H9 (cell line): ENCODE results near the gene INTS1. TPM values are rescaled to one million over a fixed set of nuclear protein-coding genes. Genes with fewer than 3 reads are reported as not detected.
A peak's percentile ranks its signal among the peaks of the same experiment; 100 is the strongest.

ENCODE experiments used
- DNase-seq: peaks from one replicate; pipeline ENCODE4 v3.0.0-alpha.2; 2017
- H2AFZ ChIP-seq: one replicate; pipeline ENCODE4 v1.6.1; 2013; ENCODE audit warnings: mild to moderate bottlenecking, low read length, control low read depth, moderate library complexity
- H2AK5ac ChIP-seq: 2 replicates; pipeline ENCODE4 v1.6.1; 2013; ENCODE audit warnings: low read length, control low read depth, mixed read lengths; ENCODE audit not compliant: insufficient read length
- H2BK120ac ChIP-seq: one replicate; pipeline ENCODE4 v1.6.1; 2013; ENCODE audit warnings: low read depth, mild to moderate bottlenecking, low read length, control low read depth, inconsistent platforms; ENCODE audit not compliant: poor library complexity, severe bottlenecking
- H2BK12ac ChIP-seq: 2 replicates; pipeline ENCODE4 v1.6.1; 2013; ENCODE audit warnings: low read length, control low read depth, mixed read lengths, low read depth; ENCODE audit not compliant: insufficient read length
- H2BK15ac ChIP-seq: 2 replicates; pipeline ENCODE4 v1.6.1; 2013; ENCODE audit warnings: low read depth, low read length, control low read depth
- H2BK20ac ChIP-seq: one replicate; pipeline ENCODE4 v1.6.1; 2013; ENCODE audit warnings: low read depth, mild to moderate bottlenecking, low read length, control low read depth, inconsistent platforms; ENCODE audit not compliant: poor library complexity, severe bottlenecking
- H2BK5ac ChIP-seq: 2 replicates; pipeline ENCODE4 v1.6.1; 2013; ENCODE audit warnings: low read length, control low read depth, mixed read lengths; ENCODE audit not compliant: insufficient read length
- H3K14ac ChIP-seq: 2 replicates; pipeline ENCODE4 v1.6.1; 2013; ENCODE audit warnings: low read length, control low read depth; ENCODE audit not compliant: insufficient read depth
- H3K18ac ChIP-seq: 2 replicates; pipeline ENCODE4 v1.6.1; 2013; ENCODE audit warnings: low read depth, mild to moderate bottlenecking, mixed read lengths, low read length, control low read depth; ENCODE audit not compliant: insufficient read length
- H3K23ac ChIP-seq: 2 replicates; pipeline ENCODE4 v1.6.1; 2013; ENCODE audit warnings: low read length, control low read depth, mixed read lengths, low read depth; ENCODE audit not compliant: insufficient read length
- H3K23me2 ChIP-seq: 2 replicates; pipeline ENCODE4 v1.6.1; 2013; ENCODE audit warnings: low read depth, mild to moderate bottlenecking, mixed read lengths, low read length, control low read depth; ENCODE audit not compliant: insufficient read length, poor library complexity, severe bottlenecking
- H3K27ac ChIP-seq: 2 replicates; pipeline ENCODE4 v1.5.1; 2013; ENCODE audit warnings: low read length, control low read depth, mixed read lengths, low read depth; ENCODE audit not compliant: insufficient read length
- H3K27me3 ChIP-seq: 2 replicates; pipeline ENCODE4 v1.6.1; 2013; ENCODE audit warnings: low read length, control low read depth, inconsistent platforms; ENCODE audit not compliant: insufficient read depth
- H3K4ac ChIP-seq: 2 replicates; pipeline ENCODE4 v1.6.1; 2013; ENCODE audit warnings: low read depth, mild to moderate bottlenecking, control low read depth, inconsistent platforms, low read length, moderate library complexity
- H3K4me1 ChIP-seq: 2 replicates; pipeline ENCODE4 v1.6.1; 2013; ENCODE audit warnings: low read length, control low read depth, inconsistent platforms; ENCODE audit not compliant: insufficient read depth
- H3K4me2 ChIP-seq: 2 replicates; pipeline ENCODE4 v1.6.1; 2013; ENCODE audit warnings: low read length, control low read depth, mixed read lengths; ENCODE audit not compliant: insufficient read length, insufficient read depth
- H3K56ac ChIP-seq: 2 replicates; pipeline ENCODE4 v1.6.1; 2013; ENCODE audit warnings: low read depth, mild to moderate bottlenecking, mixed read lengths, low read length, control low read depth; ENCODE audit not compliant: insufficient read length
- H3K79me1 ChIP-seq: 2 replicates; pipeline ENCODE4 v1.6.1; 2013; ENCODE audit warnings: low read depth, mild to moderate bottlenecking, moderate library complexity, low read length, control low read depth, inconsistent platforms; ENCODE audit not compliant: insufficient read depth, poor library complexity, severe bottlenecking
- H3K79me2 ChIP-seq: 2 replicates; pipeline ENCODE4 v1.6.1; 2013; ENCODE audit warnings: low read length, control low read depth, inconsistent platforms; ENCODE audit not compliant: insufficient read depth
- H3K9ac ChIP-seq: 2 replicates; pipeline ENCODE4 v1.6.1; 2013; ENCODE audit warnings: low read length, control low read depth, mixed read lengths; ENCODE audit not compliant: insufficient read length; ENCODE audit errors: extremely low read depth
- H3K9me3 ChIP-seq: one replicate; pipeline ENCODE4 v1.6.1; 2013; ENCODE audit warnings: low read depth, low read length, inconsistent platforms; ENCODE audit not compliant: control insufficient read depth
- H3T11ph ChIP-seq: one replicate; pipeline ENCODE4 v1.6.1; 2013; ENCODE audit warnings: mild to moderate bottlenecking, low read length, control low read depth, inconsistent platforms
- H4K20me1 ChIP-seq: one replicate; pipeline ENCODE4 v1.6.1; 2013; ENCODE audit not compliant: control insufficient read depth, insufficient read length, insufficient read depth
- H4K5ac ChIP-seq: 2 replicates; pipeline ENCODE4 v1.6.1; 2013; ENCODE audit warnings: low read depth, mild to moderate bottlenecking, mixed read lengths, low read length, control low read depth; ENCODE audit not compliant: insufficient read length
- H4K8ac ChIP-seq: replicated peaks from 2 replicates; pipeline ENCODE4 v1.6.1; 2013; ENCODE audit warnings: low read length, control low read depth, mixed read lengths, low read depth; ENCODE audit not compliant: insufficient read length
- H4K91ac ChIP-seq: 2 replicates; pipeline ENCODE4 v1.6.1; 2013; ENCODE audit warnings: low read depth, mild to moderate bottlenecking, moderate library complexity, mixed read lengths, low read length, control low read depth; ENCODE audit not compliant: insufficient read length
- H3K27ac Mint-ChIP-seq, 3 experiments: 2 replicates in 2 of 3; 3 replicates in 1 of 3; pipeline ENCODE4 v1.8.0; 2020 to 2021; ENCODE audit warnings: mixed read lengths in 3 of 3, mild to moderate bottlenecking in 1 of 3, moderate library complexity in 1 of 3
- H3K27me3 Mint-ChIP-seq: 2 replicates; pipeline ENCODE4 v1.8.0; 2021; ENCODE audit warnings: low read depth, mild to moderate bottlenecking, moderate library complexity, mixed read lengths
- H3K36me3 Mint-ChIP-seq, 3 experiments: 2 replicates in 2 of 3; 3 replicates in 1 of 3; pipeline ENCODE4 v1.8.0; 2020 to 2021; ENCODE audit warnings: low read depth in 3 of 3, mixed read lengths in 3 of 3; ENCODE audit not compliant: insufficient read depth in 1 of 3
- H3K4me1 Mint-ChIP-seq, 2 experiments: 2 replicates each; pipeline ENCODE4 v1.8.0; 2020; ENCODE audit warnings: mixed read lengths in 2 of 2
- H3K4me3 Mint-ChIP-seq, 2 experiments: 2 replicates in 1 of 2; 3 replicates in 1 of 2; pipeline ENCODE4 v1.8.0; 2020 to 2021; ENCODE audit warnings: mild to moderate bottlenecking in 2 of 2, mixed read lengths in 2 of 2, moderate library complexity in 1 of 2
- H3K9me3 Mint-ChIP-seq, 2 experiments: 2 replicates in 1 of 2; 3 replicates in 1 of 2; pipeline ENCODE4 v1.8.0; 2020; ENCODE audit warnings: mild to moderate bottlenecking in 2 of 2, mixed read lengths in 2 of 2, moderate library complexity in 1 of 2
- CTCF ChIP-seq: fragments of 200-600 bp; sonication (generic); conservative IDR thresholded peaks from 3 replicates; pipeline ENCODE4 v1.8.0; 2021; ENCODE audit warnings: antibody characterized with exemption, mild to moderate bottlenecking
- WGBS: extraction: QIAGEN DNeasy Blood & Tissue Kit; methylation state at CpG from one replicate; pipeline ENCODE4 v1.1.7; 2013; ENCODE audit warnings: missing lambda C conversion rate, low lambda C conversion rate, mixed read lengths; ENCODE audit not compliant: insufficient read length; ENCODE audit errors: extremely low coverage; 5-methylcytosine and 5-hydroxymethylcytosine counted together
- total RNA-seq: library from RNA; stranded (reverse); gene quantifications from 2 replicates; pipeline ENCODE4 v1.2.1, GENCODE V29; 2021

Gene INTS1
- total RNA-seq, 1 experiment from 2014 or later, result 133 TPM

GRCh38 chr7:1531979-1532455 is 27.8 kb upstream of the INTS1 start:
- H4K8ac ChIP-seq, result no peak overlapping the region
- H3K9ac ChIP-seq, result no peak overlapping the region
- no peak overlapping the region for H3K14ac ChIP-seq
- no peak overlapping the region for H2BK20ac ChIP-seq
- H3K23me2 ChIP-seq, result peaks cover 4% of the 10 kb centered on the region
- H2AK5ac ChIP-seq, result no peak overlapping the region
- H2BK15ac ChIP-seq, result no peak overlapping the region
- H3K4me1 ChIP-seq, result peaks cover 3% of the 10 kb centered on the region; the same call in 1 of the 2 replicates
- peaks cover 27 to 28% of the 10 kb centered on the region in 2 experiments for H3K4me1 Mint-ChIP-seq
- H4K5ac ChIP-seq, result no peak overlapping the region
- no peak overlapping the region for H2AFZ ChIP-seq
- no peaks in the 10 kb centered on the region for H3K27me3 Mint-ChIP-seq
- H3K79me1 ChIP-seq, result no peaks in the 10 kb centered on the region
- no peak overlapping the region for H2BK120ac ChIP-seq
- H3K79me2 ChIP-seq, result peaks cover 7% of the 10 kb centered on the region; the same call in 1 of the 2 replicates
- no peak overlapping the region for H2BK5ac ChIP-seq
- no peak for DNase-seq
- H3K4me2 ChIP-seq, result peak overlapping the region; percentile 54
- no CpG with 5 or more reads among the region's 10 CpGs for WGBS
- H3T11ph ChIP-seq, result no peak overlapping the region
- H3K4ac ChIP-seq, result no peak overlapping the region
- H3K56ac ChIP-seq, result no peak overlapping the region
- H3K18ac ChIP-seq, result no peak overlapping the region
- no peak overlapping the region for H3K23ac ChIP-seq
- H3K36me3 Mint-ChIP-seq, result no peaks in the 10 kb centered on the region
- no peak for TF ChIP-seq CTCF
- no peaks in the 10 kb centered on the region for H3K9me3 ChIP-seq
- H4K91ac ChIP-seq, result no peak overlapping the region
- no peak overlapping the region for H2BK12ac ChIP-seq
- H3K27ac ChIP-seq, result no peak overlapping the region
- H3K9me3 Mint-ChIP-seq, result no peaks in the 10 kb centered on the region
- peak overlapping the region; percentile 76 to 87 for H3K4me3 Mint-ChIP-seq
- no peaks in the 10 kb centered on the region for H4K20me1 ChIP-seq
- no peaks in the 10 kb centered on the region for H3K27me3 ChIP-seq
- H3K27ac Mint-ChIP-seq, result peak overlapping the region in 1 of 3 experiments; percentile 55; a peak in 1 of 7 replicates
